B cell (primary cell): Measurements from ENCODE around the gene SMIM5. TPM values are rescaled to one million over a fixed set of nuclear protein-coding genes. Genes with fewer than 3 reads are reported as not detected.
A peak's percentile ranks its signal among the peaks of the same experiment; 100 is the strongest.

Experiments
- ATAC-seq: fragments of 200-7000 bp; cut with Tn5 transposase; one replicate; pipeline ENCODE4 v1.10.0; 2021; ENCODE audit warnings: low read depth, mild to moderate bottlenecking, moderate number of reproducible peaks, moderate library complexity
- CTCF ChIA-PET: fragments of 350-600 bp; sonication (Branson Sonifier 250); formaldehyde crosslinking; loops from one replicate; lab custom pipeline; 2021; ENCODE audit warnings: antibody characterized with exemption, inconsistent platforms; lab: Charles Lee
- POLR2A ChIA-PET: fragments of 350-600 bp; sonication (Branson Sonifier 250); formaldehyde crosslinking; loops from one replicate; lab custom pipeline; 2021; ENCODE audit warnings: antibody characterized with exemption; lab: Charles Lee
- DNase-seq: peaks from one replicate; pipeline ENCODE4 v3.0.0; 2013
- H2AFZ ChIP-seq: 2 replicates; pipeline ENCODE4 v1.6.1; 2012; ENCODE audit warnings: mild to moderate bottlenecking, low read depth, low read length; ENCODE audit not compliant: insufficient read depth, poor library complexity, severe bottlenecking
- H3K27ac ChIP-seq, 2 donors: 1 replicate in 1 of 2; 2 replicates in 1 of 2; pipeline ENCODE4 v1.5.1; 2012 to 2013; ENCODE audit warnings: low read length in 2 of 2, mild to moderate bottlenecking in 2 of 2, moderate library complexity in 1 of 2
- H3K27me3 ChIP-seq, 4 experiments: fragments of 200-600 bp in 1 of 4; sonication (generic) in 1 of 4; replicated peaks in 1 of 4; 1 replicate in 2 of 4; 2 replicates in 2 of 4; pipeline versions ENCODE4 v1.6.1 to v1.7.0; 2013 to 2016; ENCODE audit warnings: low read length in 3 of 4, mild to moderate bottlenecking in 2 of 4, mixed read lengths in 1 of 4, moderate library complexity in 1 of 4; ENCODE audit not compliant: insufficient read depth in 4 of 4, control insufficient read depth in 3 of 4; ENCODE audit errors: control extremely low read depth in 1 of 4
- H3K36me3 ChIP-seq, 2 experiments: replicated peaks in 1 of 2; 1 replicate in 1 of 2; 2 replicates in 1 of 2; pipeline versions ENCODE4 v1.6.1 to v1.7.1; 2013; ENCODE audit warnings: low read length in 1 of 2; ENCODE audit not compliant: insufficient read depth in 2 of 2, control insufficient read depth in 1 of 2; ENCODE audit errors: control extremely low read depth in 1 of 2, extremely low read depth in 1 of 2
- H3K4me1 ChIP-seq, 2 donors: fragments of 200-600 bp in 1 of 2; sonication (generic) in 1 of 2; 1 replicate in 1 of 2; 2 replicates in 1 of 2; pipeline versions ENCODE4 v1.5.1 to v1.6.1; 2013 to 2017; ENCODE audit warnings: low read length in 2 of 2; ENCODE audit not compliant: control insufficient read depth in 2 of 2, insufficient read depth in 2 of 2
- H3K4me2 ChIP-seq: replicated peaks from 2 replicates; pipeline ENCODE3; 2012; ENCODE audit warnings: mild to moderate bottlenecking, low read depth, low read length; ENCODE audit not compliant: poor library complexity, severe bottlenecking
- H3K4me3 ChIP-seq, 5 experiments: fragments of 200-600 bp in 1 of 5; sonication (generic) in 1 of 5; 1 replicate in 3 of 5; 2 replicates in 2 of 5; pipeline versions ENCODE4 v1.5.1 to v1.7.0; 2011 to 2016; ENCODE audit warnings: low read length in 4 of 5, mild to moderate bottlenecking in 4 of 5, low read depth in 2 of 5, control low read depth in 1 of 5, moderate library complexity in 1 of 5; ENCODE audit not compliant: insufficient read depth in 1 of 5; ENCODE audit errors: control extremely low read depth in 1 of 5, extremely low read depth in 1 of 5
- H3K79me2 ChIP-seq: fragments of 200-600 bp; sonication (generic); one replicate; pipeline ENCODE4 v1.6.0; 2016; ENCODE audit warnings: low read length; ENCODE audit not compliant: control insufficient read depth, insufficient read depth
- H3K9ac ChIP-seq: fragments of 200-600 bp; sonication (generic); 2 replicates; pipeline ENCODE4 v1.6.1; 2017; ENCODE audit warnings: mild to moderate bottlenecking, low read length, moderate library complexity
- H3K9me3 ChIP-seq, 3 donors: one replicate each; pipeline versions ENCODE4 v1.6.1 to v1.7.1; 2013; ENCODE audit warnings: low read length in 2 of 3; ENCODE audit not compliant: control insufficient read depth in 2 of 3, insufficient read depth in 1 of 3; ENCODE audit errors: control extremely low read depth in 1 of 3
- H4K20me1 ChIP-seq: 2 replicates; pipeline ENCODE4 v1.6.0; 2012; ENCODE audit warnings: mild to moderate bottlenecking, low read length; ENCODE audit not compliant: insufficient read depth, control insufficient read depth, poor library complexity, severe bottlenecking
- H3K27ac Mint-ChIP-seq: one replicate; pipeline ENCODE4 v1.8.0; 2021; ENCODE audit warnings: mixed read lengths
- H3K27me3 Mint-ChIP-seq: one replicate; pipeline ENCODE4 v1.8.0; 2021; ENCODE audit warnings: mixed read lengths
- H3K4me1 Mint-ChIP-seq: one replicate; pipeline ENCODE4 v1.8.0; 2021; ENCODE audit warnings: mixed read lengths
- H3K4me3 Mint-ChIP-seq: one replicate; pipeline ENCODE4 v1.8.0; 2021; ENCODE audit warnings: mixed read lengths
- H3K9me3 Mint-ChIP-seq: one replicate; pipeline ENCODE4 v1.8.0; 2022; ENCODE audit warnings: mixed read lengths; ENCODE audit not compliant: insufficient read depth
- EZH2 ChIP-seq: IDR thresholded peaks from 2 replicates; pipeline ENCODE4 v1.6.1; 2012; ENCODE audit warnings: borderline replicate concordance, low read depth, mild to moderate bottlenecking, moderate library complexity, low read length; ENCODE audit not compliant: insufficient read depth, poor library complexity, severe bottlenecking
- WGBS: methylation state at CpG from one replicate; pipeline ENCODE4 v1.1.5; 2013; ENCODE audit warnings: missing lambda C conversion rate; ENCODE audit not compliant: insufficient coverage; 5-methylcytosine and 5-hydroxymethylcytosine counted together
- intact Hi-C: fragments of 100-400 bp; cut with micrococcal nuclease; formaldehyde crosslinking; loops from one replicate; pipeline ENCODE4 v1.10.0; 2022
- polyA plus RNA-seq: library from polyadenylated mRNA; depleted of rRNA; stranded (reverse); fragments of >200 nt; gene quantifications from 2 replicates; pipeline ENCODE4 v1.2.3, GENCODE V29; 2012
- total RNA-seq, 2 donors: library from RNA; stranded (reverse); fragments of 120-200 nt in 1 of 2; gene quantifications; 1 replicate in 1 of 2; 2 replicates in 1 of 2; pipeline versions ENCODE4 v1.2.3 to v1.2.4, GENCODE V29; 2013 to 2022
- TF ChIP-seq, protein P1 (sequence below): fragments of 200-600 bp; IDR thresholded peaks from one replicate; pipeline ENCODE4 v1.8.0; 2022; ENCODE audit warnings: antibody characterized with exemption, mild to moderate bottlenecking

Gene SMIM5
- total and polyA plus RNA-seq, 2 donors (not counting 1 experiment from before 2014, with no cell fraction given): 0.62 to 7.6 TPM

GRCh38 chr17:75589012-75589918, 44.0 kb upstream of the SMIM5 start:
- ChIA-PET POLR2A (interaction anchor here (0.5 to 0.9 kb wide), 6 partner anchors 71 to 676 kb away, joined by 3 to 7 read pairs (median 4); partner anchors contain the start of gene UBALD2), CTCF (interaction anchor here (0.6 to 2.5 kb wide), 13 partner anchors 11 to 1931 kb away, joined by 3 to 13 read pairs (median 4); partner anchors contain the start of genes LLGL2, SLC25A19, SMIM5 and TSEN54)
- no peaks in the 10 kb centered on the region for H3K9me3 ChIP-seq
- peak; percentile 84 for ATAC-seq
- peak overlapping the region; percentile 81 for H2AFZ ChIP-seq
- H3K4me3 ChIP-seq: peak overlapping the region in 4 of 5 experiments; percentile 80 to 95 (median 84)
- Mint-ChIP-seq H3K27me3 (no peaks in the 10 kb centered on the region), H3K4me3 (peak overlapping the region; percentile 86), H3K9me3 (no peaks in the 10 kb centered on the region), H3K27ac (peak overlapping the region; percentile 81), H3K4me1 (peaks cover 19% of the 10 kb centered on the region)
- peak overlapping the region; percentile 80 to 89 for H3K27ac ChIP-seq
- WGBS: 11% methylated on average over 88 of the region's 100 CpGs
- H3K4me1 ChIP-seq: peaks cover 4 to 20% of the 10 kb centered on the region in 2 donors
- peak; percentile 95 for DNase-seq
- peak overlapping the region; percentile 82 for H3K9ac ChIP-seq
- H4K20me1 ChIP-seq: peaks cover 16% of the 10 kb centered on the region
- H3K79me2 ChIP-seq: no peaks in the 10 kb centered on the region
- H3K27me3 ChIP-seq: no peaks in the 10 kb centered on the region
- intact Hi-C loops: loop anchor here (1.0 to 2.0 kb wide), 7 partner anchors 18 to 328 kb away; partner anchors contain the start of genes GGA3, LLGL2, MRPS7 and SLC25A19
- no peak for TF ChIP-seq EZH2
- TF ChIP-seq, protein P1, sequence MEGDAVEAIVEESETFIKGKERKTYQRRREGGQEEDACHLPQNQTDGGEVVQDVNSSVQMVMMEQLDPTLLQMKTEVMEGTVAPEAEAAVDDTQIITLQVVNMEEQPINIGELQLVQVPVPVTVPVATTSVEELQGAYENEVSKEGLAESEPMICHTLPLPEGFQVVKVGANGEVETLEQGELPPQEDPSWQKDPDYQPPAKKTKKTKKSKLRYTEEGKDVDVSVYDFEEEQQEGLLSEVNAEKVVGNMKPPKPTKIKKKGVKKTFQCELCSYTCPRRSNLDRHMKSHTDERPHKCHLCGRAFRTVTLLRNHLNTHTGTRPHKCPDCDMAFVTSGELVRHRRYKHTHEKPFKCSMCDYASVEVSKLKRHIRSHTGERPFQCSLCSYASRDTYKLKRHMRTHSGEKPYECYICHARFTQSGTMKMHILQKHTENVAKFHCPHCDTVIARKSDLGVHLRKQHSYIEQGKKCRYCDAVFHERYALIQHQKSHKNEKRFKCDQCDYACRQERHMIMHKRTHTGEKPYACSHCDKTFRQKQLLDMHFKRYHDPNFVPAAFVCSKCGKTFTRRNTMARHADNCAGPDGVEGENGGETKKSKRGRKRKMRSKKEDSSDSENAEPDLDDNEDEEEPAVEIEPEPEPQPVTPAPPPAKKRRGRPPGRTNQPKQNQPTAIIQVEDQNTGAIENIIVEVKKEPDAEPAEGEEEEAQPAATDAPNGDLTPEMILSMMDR: peak; percentile 59
- peaks cover 0 to 14% of the 10 kb centered on the region in 2 experiments for H3K36me3 ChIP-seq
- H3K4me2 ChIP-seq: peak overlapping the region; percentile 99
